Natural killer cell (primary cell): ENCODE results near the gene LRRC26. TPM values are rescaled to one million over a fixed set of nuclear protein-coding genes. Genes with fewer than 3 reads are reported as not detected.

Experiments used
- ATAC-seq, 3 donors: fragments of 150-1000 bp in 2 of 3; fragments of 200-7000 bp in 1 of 3; cut with Tn5 transposase; 1 replicate in 1 of 3; 2 replicates in 2 of 3; pipeline ENCODE4 v1.10.0; 2021; ENCODE audit warnings: mild to moderate bottlenecking in 2 of 3, moderate library complexity in 2 of 3
- DNase-seq, 2 donors: peaks; one replicate each; pipeline versions ENCODE4 v3.0.0 to v3.0.0-alpha.2; 2013 to 2021; ENCODE audit warnings: mixed read lengths in 1 of 2
- H3K27ac ChIP-seq: one replicate; pipeline ENCODE4 v1.5.1; 2013; ENCODE audit warnings: mild to moderate bottlenecking, low read length
- H3K27me3 ChIP-seq: one replicate; pipeline ENCODE4 v1.6.1; 2013; ENCODE audit warnings: low read length; ENCODE audit not compliant: control insufficient read depth, insufficient read depth
- H3K36me3 ChIP-seq: one replicate; pipeline ENCODE4 v1.6.1; 2013; ENCODE audit warnings: low read length; ENCODE audit not compliant: control insufficient read depth, insufficient read depth
- H3K4me1 ChIP-seq: one replicate; pipeline ENCODE4 v1.6.1; 2013; ENCODE audit warnings: low read length; ENCODE audit not compliant: control insufficient read depth, insufficient read depth
- H3K4me3 ChIP-seq: one replicate; pipeline ENCODE4 v1.5.1; 2013; ENCODE audit warnings: low read length
- H3K9me3 ChIP-seq: one replicate; pipeline ENCODE4 v1.6.1; 2013; ENCODE audit warnings: low read length; ENCODE audit not compliant: control insufficient read depth, insufficient read depth
- H3K27ac Mint-ChIP-seq, 2 donors: one replicate each; pipeline ENCODE4 v1.8.0; 2022; ENCODE audit warnings: mild to moderate bottlenecking in 2 of 2, mixed read lengths in 2 of 2, moderate library complexity in 1 of 2
- H3K27me3 Mint-ChIP-seq, 2 donors: one replicate each; pipeline ENCODE4 v1.8.0; 2022; ENCODE audit warnings: low read depth in 2 of 2, mixed read lengths in 2 of 2
- H3K36me3 Mint-ChIP-seq: one replicate; pipeline ENCODE4 v1.8.0; 2022; ENCODE audit warnings: mixed read lengths
- H3K4me1 Mint-ChIP-seq, 2 donors: one replicate each; pipeline ENCODE4 v1.8.0; 2022; ENCODE audit warnings: mixed read lengths in 2 of 2
- H3K4me3 Mint-ChIP-seq: one replicate; pipeline ENCODE4 v1.8.0; 2022; ENCODE audit warnings: mild to moderate bottlenecking, moderate library complexity, mixed read lengths
- H3K9me3 Mint-ChIP-seq, 2 donors: one replicate each; pipeline ENCODE4 v1.8.0; 2022; ENCODE audit warnings: mixed read lengths in 2 of 2
- WGBS: methylation state at CpG from one replicate; pipeline ENCODE4 v1.1.7; 2013; ENCODE audit warnings: missing lambda C conversion rate; ENCODE audit not compliant: insufficient coverage; 5-methylcytosine and 5-hydroxymethylcytosine counted together
- intact Hi-C: fragments of 100-400 bp; cut with micrococcal nuclease; formaldehyde crosslinking; loops from one replicate; pipeline ENCODE4 v1.14.2; 2022
- total RNA-seq, 4 donors: library from RNA; stranded (reverse); fragments of 120-200 nt in 1 of 4; gene quantifications; one replicate each; pipeline versions ENCODE4 v1.2.3 to v1.2.4, GENCODE V29; 2013 to 2022
- TF ChIP-seq, protein P1 (sequence below): fragments of 200-600 bp; IDR thresholded peaks from one replicate; pipeline ENCODE4 v1.8.0; 2022; ENCODE audit warnings: antibody characterized with exemption

LRRC26 gene
- total RNA-seq, 3 donors from 2014 or later (not counting 1 experiment from before 2014, with no cell fraction given) = not detected

DNA sequence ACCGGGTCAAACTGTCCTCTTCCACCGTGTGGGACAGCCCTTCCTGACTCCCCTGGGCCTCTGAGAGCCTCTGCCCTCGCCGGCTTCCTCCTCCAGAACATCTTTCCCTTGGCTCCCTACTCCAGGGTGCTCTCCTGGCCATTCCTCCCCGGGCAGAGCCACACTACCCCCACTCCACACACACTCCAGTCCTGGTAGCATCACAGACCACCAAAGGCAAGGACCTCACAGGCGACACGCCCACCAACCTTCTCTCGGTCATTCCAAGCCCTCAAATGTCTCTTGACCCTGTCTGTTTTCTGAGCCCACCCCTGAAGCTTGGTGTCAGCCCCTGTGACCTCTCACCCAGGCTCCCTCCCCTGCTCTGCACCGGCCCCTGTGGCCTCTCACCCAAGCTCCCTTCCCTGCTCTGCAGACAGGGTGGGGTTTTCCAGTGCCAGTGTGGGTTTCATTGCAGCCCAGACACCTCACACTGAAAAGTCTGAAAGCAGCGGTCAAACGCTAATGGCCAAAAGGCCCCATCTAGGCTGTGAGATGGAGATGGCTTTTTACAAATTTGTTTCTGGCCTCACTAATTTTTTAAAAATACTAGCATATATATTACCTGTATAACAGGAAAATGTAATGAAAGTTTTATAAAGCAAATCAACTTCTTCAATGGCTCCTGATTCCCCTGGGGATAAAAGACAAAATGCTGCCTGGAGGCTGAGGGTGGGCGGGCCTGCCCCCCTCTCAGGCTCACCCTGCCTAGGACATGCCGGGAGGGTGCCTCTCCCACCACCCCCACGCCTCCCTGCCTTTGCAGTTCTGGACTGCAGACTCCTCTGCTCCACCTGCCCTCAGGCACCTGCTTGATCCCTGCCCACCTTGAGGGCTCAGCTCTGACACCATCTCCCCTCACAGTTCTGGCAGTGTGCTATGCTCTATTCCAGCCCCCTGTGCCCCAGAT is 10.5 kb downstream of the LRRC26 start:
- DNase-seq = no peak
- 40% methylated on average over 14 of the region's 14 CpGs for WGBS
- Histone ChIP-seq H3K36me3 (no peaks in the 10 kb centered on the region), H3K27ac (no peak overlapping the region), H3K9me3 (no peaks in the 10 kb centered on the region), H3K4me1 (peaks cover 44% of the 10 kb centered on the region), H3K4me3 (no peak overlapping the region), H3K27me3 (peaks cover 46% of the 10 kb centered on the region)
- intact Hi-C loops = no loop called here
- no peak overlapping the region for H3K4me3 Mint-ChIP-seq
- ATAC-seq = no peak
- peaks cover 0 to 5% of the 10 kb centered on the region in 2 donors for H3K4me1 Mint-ChIP-seq
- H3K27me3 Mint-ChIP-seq = peaks cover 25 to 32% of the 10 kb centered on the region in 2 donors
- H3K36me3 Mint-ChIP-seq = no peaks in the 10 kb centered on the region
- H3K9me3 Mint-ChIP-seq = no peaks in the 10 kb centered on the region
- no peak overlapping the region for H3K27ac Mint-ChIP-seq
- TF ChIP-seq, protein P1, sequence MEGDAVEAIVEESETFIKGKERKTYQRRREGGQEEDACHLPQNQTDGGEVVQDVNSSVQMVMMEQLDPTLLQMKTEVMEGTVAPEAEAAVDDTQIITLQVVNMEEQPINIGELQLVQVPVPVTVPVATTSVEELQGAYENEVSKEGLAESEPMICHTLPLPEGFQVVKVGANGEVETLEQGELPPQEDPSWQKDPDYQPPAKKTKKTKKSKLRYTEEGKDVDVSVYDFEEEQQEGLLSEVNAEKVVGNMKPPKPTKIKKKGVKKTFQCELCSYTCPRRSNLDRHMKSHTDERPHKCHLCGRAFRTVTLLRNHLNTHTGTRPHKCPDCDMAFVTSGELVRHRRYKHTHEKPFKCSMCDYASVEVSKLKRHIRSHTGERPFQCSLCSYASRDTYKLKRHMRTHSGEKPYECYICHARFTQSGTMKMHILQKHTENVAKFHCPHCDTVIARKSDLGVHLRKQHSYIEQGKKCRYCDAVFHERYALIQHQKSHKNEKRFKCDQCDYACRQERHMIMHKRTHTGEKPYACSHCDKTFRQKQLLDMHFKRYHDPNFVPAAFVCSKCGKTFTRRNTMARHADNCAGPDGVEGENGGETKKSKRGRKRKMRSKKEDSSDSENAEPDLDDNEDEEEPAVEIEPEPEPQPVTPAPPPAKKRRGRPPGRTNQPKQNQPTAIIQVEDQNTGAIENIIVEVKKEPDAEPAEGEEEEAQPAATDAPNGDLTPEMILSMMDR = no peak

DNA sequence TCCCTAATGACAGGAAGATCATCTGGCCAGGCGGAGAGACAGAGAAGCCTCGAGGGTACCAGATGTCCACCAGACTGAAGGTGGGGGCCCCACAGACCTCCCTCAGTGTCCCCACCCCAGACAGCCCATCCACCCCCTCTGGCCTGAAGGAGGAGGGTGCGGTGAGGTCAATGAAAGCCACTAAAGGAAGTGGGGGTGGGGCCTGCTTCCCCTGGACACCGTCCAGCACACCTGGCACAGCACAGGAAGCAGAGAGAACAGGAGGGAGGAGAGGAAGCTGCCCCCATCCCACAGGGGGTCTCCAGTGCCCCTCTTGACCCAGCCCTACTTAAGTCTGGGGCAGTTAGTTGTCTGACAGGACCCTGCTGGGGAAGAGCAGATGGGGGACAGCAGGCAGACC is 11.2 kb downstream of the LRRC26 start:
- no peaks in the 10 kb centered on the region for H3K9me3 ChIP-seq
- H3K27ac ChIP-seq = no peak overlapping the region
- no peaks in the 10 kb centered on the region for H3K36me3 ChIP-seq
- H3K4me1 ChIP-seq = peaks cover 44% of the 10 kb centered on the region
- Mint-ChIP-seq H3K27me3 (peaks cover 24 to 27% of the 10 kb centered on the region in 2 donors), H3K4me1 (peaks cover 0 to 5% of the 10 kb centered on the region in 2 donors), H3K27ac (no peak overlapping the region), H3K4me3 (no peak overlapping the region), H3K36me3 (no peaks in the 10 kb centered on the region), H3K9me3 (no peaks in the 10 kb centered on the region)
- no peak overlapping the region for H3K4me3 ChIP-seq
- no peak for ATAC-seq
- intact Hi-C loops = no loop called here
- WGBS = 32% methylated on average over 3 of the region's 4 CpGs
- TF ChIP-seq, protein P1 = no peak
- DNase-seq = no peak
- H3K27me3 ChIP-seq = peaks cover 42% of the 10 kb centered on the region

DNA sequence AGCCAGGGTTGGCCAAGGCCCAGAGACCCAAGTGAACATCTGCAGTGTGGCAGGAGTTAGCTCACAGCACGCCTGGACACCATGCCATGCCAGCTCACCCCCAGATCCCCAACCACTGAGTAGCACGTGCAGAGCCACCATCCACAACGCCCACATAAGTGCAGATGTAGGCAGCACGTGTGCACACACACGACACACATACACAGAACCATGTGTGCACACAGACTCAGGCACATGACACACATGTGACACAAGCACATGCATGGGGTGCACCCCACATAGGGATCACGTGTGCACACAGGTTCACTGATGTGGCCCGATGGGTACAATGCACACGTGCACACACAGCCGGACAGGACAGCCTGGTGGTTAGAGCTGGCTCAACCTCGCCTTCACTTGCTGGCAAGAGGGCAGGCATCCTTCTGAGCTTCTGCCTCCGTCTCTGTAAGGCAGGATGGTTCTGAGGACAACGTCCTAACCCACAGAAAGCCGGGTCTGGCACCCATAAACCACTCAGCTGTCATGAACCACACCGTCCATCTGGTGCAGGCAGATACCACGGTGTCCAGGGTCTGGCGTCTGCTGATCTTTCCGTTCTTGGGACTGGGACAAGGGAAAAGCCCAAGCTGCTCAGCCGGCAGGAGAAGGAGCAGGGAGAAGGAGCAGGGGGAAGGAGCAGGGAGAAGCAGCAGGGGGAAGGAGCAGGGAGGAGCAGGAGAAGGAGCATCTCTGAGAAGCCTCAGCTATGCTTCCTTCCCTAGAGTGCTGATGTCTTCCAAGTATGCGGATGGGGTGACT is 12.0 kb downstream of the LRRC26 start:
- ATAC-seq (no peak), DNase-seq (no peak)
- H3K36me3 Mint-ChIP-seq = no peaks in the 10 kb centered on the region
- Histone ChIP-seq H3K27ac (no peak overlapping the region), H3K36me3 (no peaks in the 10 kb centered on the region), H3K27me3 (peaks cover 37% of the 10 kb centered on the region), H3K4me3 (no peak overlapping the region), H3K9me3 (no peaks in the 10 kb centered on the region), H3K4me1 (peaks cover 40% of the 10 kb centered on the region)
- intact Hi-C loops = no loop called here
- peaks cover 0 to 5% of the 10 kb centered on the region in 2 donors for H3K4me1 Mint-ChIP-seq
- no peak overlapping the region for H3K4me3 Mint-ChIP-seq
- H3K9me3 Mint-ChIP-seq = no peaks in the 10 kb centered on the region
- no peak overlapping the region for H3K27ac Mint-ChIP-seq
- peaks cover 22 to 24% of the 10 kb centered on the region in 2 donors for H3K27me3 Mint-ChIP-seq
- 64% methylated on average over 19 of the region's 19 CpGs for WGBS
- TF ChIP-seq, protein P1 = no peak
